SK-N-SH treated with all-trans-retinoic acid at 6 μM for 48 hours (cell line): ENCODE results near the gene CEBPA.

Experiments
- BACH2 ChIP-seq: fragments of 250-450 bp; sonication (Bioruptor Pico); IDR thresholded peaks from 2 replicates; pipeline ENCODE4 v1.9.0; 2021; ENCODE audit warnings: mild to moderate bottlenecking, borderline replicate concordance
- CSDC2 ChIP-seq: fragments of 250-450 bp; sonication (Bioruptor Pico); IDR thresholded peaks from 2 replicates; pipeline ENCODE4 v1.5.0; 2020; ENCODE audit warnings: mild to moderate bottlenecking, moderate library complexity
- ZC3H10 ChIP-seq: fragments of 250-450 bp; sonication (Bioruptor Pico); IDR thresholded peaks from 2 replicates; pipeline ENCODE4 v1.5.1; 2021; ENCODE audit warnings: mild to moderate bottlenecking, moderate library complexity
- ZFP30 ChIP-seq: fragments of 450-650 bp; formaldehyde crosslinking; IDR thresholded peaks from 2 replicates; pipeline ENCODE4 v1.5.0; 2022; ENCODE audit warnings: mild to moderate bottlenecking, moderate library complexity
- TF ChIP-seq, protein P1 (sequence below): fragments of 250-450 bp; sonication (Bioruptor Pico); IDR thresholded peaks from 2 replicates; pipeline ENCODE4 v1.8.0; 2020; ENCODE audit warnings: mild to moderate bottlenecking, moderate library complexity, borderline replicate concordance

DNA sequence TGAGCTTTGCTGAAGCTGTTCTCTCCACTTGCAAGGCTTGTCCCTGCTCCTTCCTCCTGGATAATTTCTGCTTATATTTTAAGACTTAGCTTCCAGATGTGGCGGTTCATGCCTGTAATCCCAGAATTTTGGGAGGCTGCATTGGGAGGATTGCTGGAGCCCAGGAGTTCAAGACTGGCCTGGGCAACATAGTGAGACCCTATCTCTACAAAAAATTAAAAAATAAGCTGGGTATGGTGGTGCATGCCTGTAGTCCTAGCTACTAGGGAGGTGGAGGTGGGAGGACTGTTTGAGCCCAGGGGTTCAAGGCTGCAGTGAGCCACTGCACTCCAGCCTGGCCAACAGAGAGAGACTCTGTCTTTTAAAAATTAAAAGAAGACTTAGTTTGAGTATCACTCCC is 31.6 kb downstream of the CEBPA start:
- TF ChIP-seq, protein P1, sequence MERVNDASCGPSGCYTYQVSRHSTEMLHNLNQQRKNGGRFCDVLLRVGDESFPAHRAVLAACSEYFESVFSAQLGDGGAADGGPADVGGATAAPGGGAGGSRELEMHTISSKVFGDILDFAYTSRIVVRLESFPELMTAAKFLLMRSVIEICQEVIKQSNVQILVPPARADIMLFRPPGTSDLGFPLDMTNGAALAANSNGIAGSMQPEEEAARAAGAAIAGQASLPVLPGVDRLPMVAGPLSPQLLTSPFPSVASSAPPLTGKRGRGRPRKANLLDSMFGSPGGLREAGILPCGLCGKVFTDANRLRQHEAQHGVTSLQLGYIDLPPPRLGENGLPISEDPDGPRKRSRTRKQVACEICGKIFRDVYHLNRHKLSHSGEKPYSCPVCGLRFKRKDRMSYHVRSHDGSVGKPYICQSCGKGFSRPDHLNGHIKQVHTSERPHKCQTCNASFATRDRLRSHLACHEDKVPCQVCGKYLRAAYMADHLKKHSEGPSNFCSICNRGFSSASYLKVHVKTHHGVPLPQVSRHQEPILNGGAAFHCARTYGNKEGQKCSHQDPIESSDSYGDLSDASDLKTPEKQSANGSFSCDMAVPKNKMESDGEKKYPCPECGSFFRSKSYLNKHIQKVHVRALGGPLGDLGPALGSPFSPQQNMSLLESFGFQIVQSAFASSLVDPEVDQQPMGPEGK (CRISPR knock-in tag): no peak
- no peak for TF ChIP-seq BACH2 (CRISPR knock-in tag)
- no peak for TF ChIP-seq ZC3H10 (CRISPR knock-in tag)
- no peak for TF ChIP-seq ZFP30 (CRISPR knock-in tag)
- TF ChIP-seq CSDC2: no peak
